ENCODE measurements around the gene DNAJC7.

GRCh38 chr17:42040818-42041217 is 23.6 kb upstream of the DNAJC7 start:
- TF ChIP-seq ZNF274 (IDR thresholded peaks at IDR 0.05; ENCODE audit: low read depth, low read length) (no peak), YY1 (IDR thresholded peaks at IDR 0.05; ENCODE audit: insufficient read depth, insufficient read length) (no peak), SUZ12 (IDR thresholded peaks at IDR 0.05; ENCODE audit: extremely low read depth, insufficient read depth, insufficient read length) (no peak)

Measured in NT2/D1 (cell line).